ENCODE results near the gene CYBB.

- TF ChIP-seq, protein P1, sequence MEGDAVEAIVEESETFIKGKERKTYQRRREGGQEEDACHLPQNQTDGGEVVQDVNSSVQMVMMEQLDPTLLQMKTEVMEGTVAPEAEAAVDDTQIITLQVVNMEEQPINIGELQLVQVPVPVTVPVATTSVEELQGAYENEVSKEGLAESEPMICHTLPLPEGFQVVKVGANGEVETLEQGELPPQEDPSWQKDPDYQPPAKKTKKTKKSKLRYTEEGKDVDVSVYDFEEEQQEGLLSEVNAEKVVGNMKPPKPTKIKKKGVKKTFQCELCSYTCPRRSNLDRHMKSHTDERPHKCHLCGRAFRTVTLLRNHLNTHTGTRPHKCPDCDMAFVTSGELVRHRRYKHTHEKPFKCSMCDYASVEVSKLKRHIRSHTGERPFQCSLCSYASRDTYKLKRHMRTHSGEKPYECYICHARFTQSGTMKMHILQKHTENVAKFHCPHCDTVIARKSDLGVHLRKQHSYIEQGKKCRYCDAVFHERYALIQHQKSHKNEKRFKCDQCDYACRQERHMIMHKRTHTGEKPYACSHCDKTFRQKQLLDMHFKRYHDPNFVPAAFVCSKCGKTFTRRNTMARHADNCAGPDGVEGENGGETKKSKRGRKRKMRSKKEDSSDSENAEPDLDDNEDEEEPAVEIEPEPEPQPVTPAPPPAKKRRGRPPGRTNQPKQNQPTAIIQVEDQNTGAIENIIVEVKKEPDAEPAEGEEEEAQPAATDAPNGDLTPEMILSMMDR (IDR thresholded peaks at IDR 0.05): no peak
- TF ChIP-seq POLR2A (IDR thresholded peaks at IDR 0.05): no peak
Measured at GRCh38 chrX:37818031-37818430, 38.2 kb downstream of the CYBB start.
